CD4-positive, alpha-beta memory T cell (primary cell): Measurements from ENCODE around the gene EIF3M. TPM values are rescaled to one million over a fixed set of nuclear protein-coding genes. Genes with fewer than 3 reads are reported as not detected.

Source experiments
- polyA plus RNA-seq, 2 donors: library from polyadenylated mRNA; unstranded; fragments of 300-500 nt; fragmentation: Illumina TruSeq; gene quantifications; one replicate each; pipeline ENCODE4 v1.2.3, GENCODE V29; 2021
- total RNA-seq, 2 experiments: library from RNA; stranded (reverse); gene quantifications; one replicate each; pipeline ENCODE4 v1.2.3, GENCODE V29; 2021

EIF3M gene
- total and polyA plus RNA-seq, 4 experiments from 2014 or later = 214 to 321 (median 263) TPM

Other genes starting within 250 kb of the EIF3M start
- not detected for gene WT1, start 148.3 kb upstream of the EIF3M start, total RNA-seq
- not detected for gene WT1, start 148.3 kb upstream of the EIF3M start, polyA plus RNA-seq
- gene CCDC73, start 210.8 kb downstream of the EIF3M start, total RNA-seq = not detected
- not detected for gene CCDC73, start 210.8 kb downstream of the EIF3M start, polyA plus RNA-seq
- not detected for gene PRRG4, start 246.1 kb downstream of the EIF3M start, total RNA-seq
- not detected for gene PRRG4, start 246.1 kb downstream of the EIF3M start, polyA plus RNA-seq